Fibroblast of mammary gland (primary cell): ENCODE measurements around the gene MRPL45.

ENCODE experiments used
- DNase-seq: peaks from one replicate; pipeline ENCODE4 v3.0.0-alpha.2; 2010; ENCODE audit warnings: low read depth
- H3K4me3 ChIP-seq: 2 replicates; pipeline ENCODE4 v1.5.1; 2011; ENCODE audit warnings: low read depth, mild to moderate bottlenecking, low read length, moderate library complexity; ENCODE audit not compliant: control insufficient read depth
- TF ChIP-seq, protein P1 (sequence below): conservative IDR thresholded peaks from 2 replicates; pipeline ENCODE4 v1.5.1; 2011; ENCODE audit warnings: low read depth, low read length, inconsistent platforms; ENCODE audit not compliant: control insufficient read depth, insufficient read depth

Gene MRPL45

GRCh38 chr17:38315497-38315896, 18.5 kb downstream of the MRPL45 start:
- no peak overlapping the region for H3K4me3 ChIP-seq
- TF ChIP-seq, protein P1, sequence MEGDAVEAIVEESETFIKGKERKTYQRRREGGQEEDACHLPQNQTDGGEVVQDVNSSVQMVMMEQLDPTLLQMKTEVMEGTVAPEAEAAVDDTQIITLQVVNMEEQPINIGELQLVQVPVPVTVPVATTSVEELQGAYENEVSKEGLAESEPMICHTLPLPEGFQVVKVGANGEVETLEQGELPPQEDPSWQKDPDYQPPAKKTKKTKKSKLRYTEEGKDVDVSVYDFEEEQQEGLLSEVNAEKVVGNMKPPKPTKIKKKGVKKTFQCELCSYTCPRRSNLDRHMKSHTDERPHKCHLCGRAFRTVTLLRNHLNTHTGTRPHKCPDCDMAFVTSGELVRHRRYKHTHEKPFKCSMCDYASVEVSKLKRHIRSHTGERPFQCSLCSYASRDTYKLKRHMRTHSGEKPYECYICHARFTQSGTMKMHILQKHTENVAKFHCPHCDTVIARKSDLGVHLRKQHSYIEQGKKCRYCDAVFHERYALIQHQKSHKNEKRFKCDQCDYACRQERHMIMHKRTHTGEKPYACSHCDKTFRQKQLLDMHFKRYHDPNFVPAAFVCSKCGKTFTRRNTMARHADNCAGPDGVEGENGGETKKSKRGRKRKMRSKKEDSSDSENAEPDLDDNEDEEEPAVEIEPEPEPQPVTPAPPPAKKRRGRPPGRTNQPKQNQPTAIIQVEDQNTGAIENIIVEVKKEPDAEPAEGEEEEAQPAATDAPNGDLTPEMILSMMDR = no peak
- no peak for DNase-seq

GRCh38 chr17:38317081-38317480, 20.1 kb downstream of the MRPL45 start:
- TF ChIP-seq, protein P1 = no peak
- DNase-seq = no peak
- H3K4me3 ChIP-seq = no peak overlapping the region

DNA sequence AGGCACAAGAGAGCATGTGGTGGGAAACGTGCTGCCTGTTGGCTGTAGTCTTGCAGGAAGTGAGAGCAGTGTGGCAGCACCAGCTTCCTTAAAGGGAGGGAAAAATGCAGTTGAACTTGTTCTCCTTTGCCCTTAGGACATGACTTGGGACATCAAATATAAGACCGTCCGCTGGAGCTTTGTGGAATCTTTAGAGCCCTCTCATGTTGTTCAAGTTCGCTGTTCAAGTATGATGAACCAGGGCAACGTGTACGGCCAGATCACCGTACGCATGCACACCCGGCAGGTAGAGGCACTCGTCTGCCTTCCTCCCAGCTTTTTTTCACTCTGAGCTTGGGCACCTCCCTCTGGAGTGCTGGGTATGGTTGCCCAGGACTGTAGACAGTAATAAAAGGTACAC, 23.5 kb downstream of the MRPL45 start:
- no peak for DNase-seq
- no peak overlapping the region for H3K4me3 ChIP-seq
- TF ChIP-seq, protein P1 = no peak

- no peak overlapping the region for H3K4me3 ChIP-seq
- TF ChIP-seq, protein P1 = peak; percentile 61
- DNase-seq = peak; percentile 52
These were observed 25.3 kb downstream of the MRPL45 start for GRCh38 chr17:38322156-38322779.

GRCh38 chr17:38322897-38323296, 25.9 kb downstream of the MRPL45 start:
- DNase-seq = no peak
- no peak overlapping the region for H3K4me3 ChIP-seq
- TF ChIP-seq, protein P1 = no peak

- TF ChIP-seq, protein P1 = no peak
- H3K4me3 ChIP-seq = no peak overlapping the region
- peak; percentile 30 for DNase-seq
These were observed 27.3 kb downstream of the MRPL45 start for GRCh38 chr17:38324141-38324697.

DNA sequence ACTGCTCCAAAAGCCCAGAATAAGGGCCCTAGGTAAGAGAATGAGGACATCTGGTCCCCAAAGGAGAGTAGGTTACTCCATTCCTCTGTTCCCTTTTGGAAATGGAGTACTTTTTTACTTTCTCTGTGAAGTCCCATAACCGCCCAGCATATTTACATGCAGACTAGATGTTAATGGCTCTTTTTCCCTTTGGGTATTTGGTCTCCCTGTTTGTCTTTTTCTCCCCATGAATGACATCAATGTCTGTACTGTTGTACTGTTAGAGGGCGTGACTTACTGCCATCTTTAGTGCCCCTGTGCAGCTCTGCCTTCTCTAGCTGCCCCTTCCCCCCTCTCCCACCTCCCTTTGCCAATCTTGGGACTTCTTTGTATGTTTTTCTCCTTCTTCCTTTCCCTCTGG, 27.8 kb downstream of the MRPL45 start:
- no peak for DNase-seq
- no peak overlapping the region for H3K4me3 ChIP-seq

More for the DNA sequence above, 27.8 kb downstream of the MRPL45 start:
- TF ChIP-seq, protein P1 = no peak
